Retinal pigment epithelial cell (primary cell): ENCODE measurements around the gene CHP2.
"Not testable (repeated sequence)": the region's sequence is repeated elsewhere in the genome, so short reads cannot be mapped to it uniquely, and the experiment has no call there.

ENCODE experiments used
- DNase-seq: peaks from one replicate; pipeline ENCODE4 v3.0.0-alpha.2; 2010; ENCODE audit warnings: low read depth
- H3K4me3 ChIP-seq: 2 replicates; pipeline ENCODE4 v1.5.1; 2011; ENCODE audit warnings: mild to moderate bottlenecking, low read length, control low read depth, moderate library complexity
- TF ChIP-seq, protein P1 (sequence below): conservative IDR thresholded peaks from 2 replicates; pipeline ENCODE4 v1.5.1; 2011; ENCODE audit warnings: low read depth, low read length, control low read depth, inconsistent platforms

Gene CHP2

DNA sequence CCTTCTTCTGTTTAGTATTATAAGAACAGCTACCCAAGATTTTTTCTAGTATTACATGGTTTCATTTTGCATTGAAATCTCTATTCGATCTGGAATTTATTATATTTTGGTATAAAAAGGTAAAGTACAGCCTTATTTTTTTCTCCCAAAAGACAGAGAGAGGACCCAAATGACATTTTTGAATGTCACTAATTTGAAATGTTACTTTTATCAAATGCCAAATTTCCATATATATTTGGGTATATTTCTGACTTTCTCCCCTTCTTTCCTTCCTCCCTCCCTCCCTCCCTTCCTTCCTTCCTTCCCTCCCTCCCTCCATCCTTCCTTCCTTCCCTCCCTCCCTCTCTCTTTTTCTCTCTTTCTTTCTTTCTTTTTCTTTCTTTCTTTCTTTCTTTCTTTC lies 6.2 kb upstream of the CHP2 start:
- no peak for DNase-seq
- TF ChIP-seq, protein P1, sequence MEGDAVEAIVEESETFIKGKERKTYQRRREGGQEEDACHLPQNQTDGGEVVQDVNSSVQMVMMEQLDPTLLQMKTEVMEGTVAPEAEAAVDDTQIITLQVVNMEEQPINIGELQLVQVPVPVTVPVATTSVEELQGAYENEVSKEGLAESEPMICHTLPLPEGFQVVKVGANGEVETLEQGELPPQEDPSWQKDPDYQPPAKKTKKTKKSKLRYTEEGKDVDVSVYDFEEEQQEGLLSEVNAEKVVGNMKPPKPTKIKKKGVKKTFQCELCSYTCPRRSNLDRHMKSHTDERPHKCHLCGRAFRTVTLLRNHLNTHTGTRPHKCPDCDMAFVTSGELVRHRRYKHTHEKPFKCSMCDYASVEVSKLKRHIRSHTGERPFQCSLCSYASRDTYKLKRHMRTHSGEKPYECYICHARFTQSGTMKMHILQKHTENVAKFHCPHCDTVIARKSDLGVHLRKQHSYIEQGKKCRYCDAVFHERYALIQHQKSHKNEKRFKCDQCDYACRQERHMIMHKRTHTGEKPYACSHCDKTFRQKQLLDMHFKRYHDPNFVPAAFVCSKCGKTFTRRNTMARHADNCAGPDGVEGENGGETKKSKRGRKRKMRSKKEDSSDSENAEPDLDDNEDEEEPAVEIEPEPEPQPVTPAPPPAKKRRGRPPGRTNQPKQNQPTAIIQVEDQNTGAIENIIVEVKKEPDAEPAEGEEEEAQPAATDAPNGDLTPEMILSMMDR = no peak
- H3K4me3 ChIP-seq = no peak overlapping the region

DNA sequence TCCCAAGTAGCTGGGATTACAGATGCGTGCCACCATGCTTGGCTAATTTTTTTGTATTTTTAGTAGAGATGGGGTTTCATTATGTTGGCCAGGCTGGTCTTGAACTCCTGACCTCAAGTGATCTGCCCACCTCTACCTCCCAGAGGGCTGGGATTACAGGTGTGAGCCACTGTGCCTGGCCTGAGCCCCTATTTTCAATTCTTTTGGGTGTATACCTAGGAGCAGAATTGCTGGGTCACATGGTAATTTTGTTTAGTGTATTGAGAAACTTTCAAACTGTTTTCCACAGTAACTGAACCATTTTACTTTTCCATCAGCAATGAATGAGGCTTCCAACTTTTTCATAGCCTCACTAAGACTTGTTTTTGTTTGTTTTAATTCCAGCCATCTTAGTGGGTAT lies 3.8 kb upstream of the CHP2 start:
- not testable (repeated sequence) for H3K4me3 ChIP-seq, DNase-seq

DNA sequence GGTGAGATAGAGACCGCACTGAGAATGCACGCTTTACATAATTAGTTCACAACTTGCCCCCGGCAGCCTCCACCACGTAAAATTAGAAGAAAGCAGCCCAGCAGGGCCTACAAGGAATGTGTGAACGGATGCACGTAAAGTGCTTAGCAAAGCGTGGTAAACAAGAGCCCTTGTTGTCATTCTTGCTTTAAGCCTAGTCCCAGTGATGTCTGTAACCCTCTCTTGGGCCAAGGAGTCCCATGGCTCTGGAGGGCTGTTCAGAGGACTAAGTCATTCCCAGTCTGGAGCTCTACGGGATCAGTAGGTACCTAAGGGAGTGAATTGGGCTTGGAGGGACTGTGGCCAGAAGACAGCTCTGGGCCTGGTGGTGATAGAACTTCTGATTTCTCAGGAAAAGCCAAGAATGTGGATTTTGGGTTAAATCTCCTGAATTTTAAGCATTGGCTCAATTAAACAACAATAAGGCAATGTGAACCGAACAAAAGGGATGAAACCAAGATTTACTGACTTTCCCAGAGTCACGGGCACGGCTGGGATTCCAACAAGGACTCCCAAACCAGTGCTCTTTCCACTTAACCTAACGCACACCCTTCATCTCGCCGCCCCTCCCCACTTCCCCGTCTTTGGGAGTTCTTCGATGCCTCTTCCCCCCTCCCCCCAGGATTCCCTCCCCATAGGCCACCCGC lies 775 bp upstream of the CHP2 start:
- TF ChIP-seq, protein P1 = no peak
- no peak overlapping the region for H3K4me3 ChIP-seq
- no peak for DNase-seq

DNA sequence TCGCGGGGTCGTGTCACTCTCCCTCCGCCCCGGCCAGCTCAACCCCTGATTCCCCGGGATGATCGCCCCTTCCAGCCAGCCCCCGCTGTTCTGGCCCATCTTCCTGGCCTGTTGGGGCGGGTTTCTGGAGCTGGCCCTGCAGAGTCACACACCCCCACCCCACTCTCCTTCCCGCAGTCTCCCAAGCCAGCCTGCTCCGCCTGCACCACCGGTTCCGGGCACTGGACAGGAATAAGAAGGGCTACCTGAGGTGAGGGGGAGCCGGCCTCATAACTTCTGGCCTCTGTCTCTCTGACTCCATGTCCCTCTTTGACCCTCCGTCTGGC lies 621 bp downstream of the CHP2 start:
- TF ChIP-seq, protein P1 = no peak
- DNase-seq = no peak
- H3K4me3 ChIP-seq = no peak overlapping the region

DNA sequence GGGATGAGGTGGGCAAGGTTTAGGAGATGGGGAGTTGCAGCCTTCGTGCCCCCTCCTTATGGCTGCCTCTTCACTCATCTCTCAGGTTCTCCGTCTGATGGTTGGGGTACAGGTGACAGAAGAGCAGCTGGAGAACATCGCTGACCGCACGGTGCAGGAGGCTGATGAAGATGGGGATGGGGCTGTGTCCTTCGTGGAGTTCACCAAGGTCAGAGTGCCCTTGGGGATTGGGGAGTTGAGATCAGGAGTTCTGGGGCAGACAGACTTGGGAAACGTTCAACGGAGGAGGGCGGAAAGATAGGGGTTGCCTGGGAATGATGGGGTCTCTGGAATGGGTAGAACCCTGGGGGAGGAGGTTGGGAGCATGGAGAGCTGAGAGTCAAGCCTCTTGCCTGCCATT lies 2.3 kb downstream of the CHP2 start:
- no peak overlapping the region for H3K4me3 ChIP-seq
- no peak for DNase-seq
- TF ChIP-seq, protein P1 = no peak

DNA sequence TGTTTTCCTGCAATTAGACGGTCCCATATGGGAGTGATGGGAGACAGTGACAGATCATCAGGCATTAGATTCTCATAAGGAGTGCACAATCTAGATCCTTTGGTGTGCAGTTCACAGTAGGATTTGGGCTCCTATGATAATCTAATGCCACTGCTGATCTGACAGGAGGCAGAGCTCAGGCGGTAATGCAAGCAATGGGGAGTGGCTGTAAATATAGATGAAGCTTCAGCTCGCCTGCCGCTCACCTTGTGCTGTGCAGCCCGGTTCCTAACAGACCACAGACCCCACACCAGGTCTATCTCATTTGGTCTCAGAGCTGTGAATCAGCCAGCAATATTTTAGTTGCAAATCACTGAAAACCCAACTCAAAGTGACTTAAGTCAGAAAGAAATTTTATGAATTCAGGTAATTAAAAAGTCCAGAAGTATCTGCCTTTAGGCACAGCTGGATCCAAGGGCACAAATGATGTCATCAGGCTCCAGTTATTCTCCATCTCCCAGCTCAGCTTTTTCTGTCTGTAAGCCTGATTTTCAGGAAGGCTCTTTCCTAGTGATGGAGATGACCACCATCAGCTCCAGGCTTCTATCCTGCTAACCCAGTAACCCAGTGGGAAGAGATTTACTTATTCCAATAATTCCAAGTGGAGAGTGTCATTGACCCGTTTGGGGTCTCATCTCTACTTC lies 3.3 kb downstream of the CHP2 start:
- TF ChIP-seq, protein P1 = no peak
- no peak for DNase-seq

DNA sequence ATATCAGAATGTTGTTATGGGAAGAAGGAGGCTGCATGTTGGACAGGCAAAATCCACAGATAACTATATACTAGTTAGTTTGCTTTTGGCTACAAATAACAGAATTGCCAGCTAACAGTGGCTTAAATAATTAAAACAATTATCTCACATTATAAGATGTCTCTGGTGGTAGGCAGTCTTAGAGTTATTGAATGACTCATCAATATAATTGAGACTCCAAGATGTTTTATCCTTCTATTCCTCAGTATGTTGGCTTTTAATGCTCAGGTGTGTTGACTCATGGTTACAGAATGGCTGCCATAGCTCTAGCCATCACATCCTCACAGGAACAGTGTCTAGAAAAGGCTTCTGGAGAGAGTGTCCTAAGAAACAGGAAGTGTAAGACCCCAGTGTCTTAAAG lies 11.1 kb downstream of the CHP2 start:
- DNase-seq = no peak
- TF ChIP-seq, protein P1 = no peak
- no peak overlapping the region for H3K4me3 ChIP-seq

More for the DNA sequence above, 3.3 kb downstream of the CHP2 start:
- no peak overlapping the region for H3K4me3 ChIP-seq

DNA sequence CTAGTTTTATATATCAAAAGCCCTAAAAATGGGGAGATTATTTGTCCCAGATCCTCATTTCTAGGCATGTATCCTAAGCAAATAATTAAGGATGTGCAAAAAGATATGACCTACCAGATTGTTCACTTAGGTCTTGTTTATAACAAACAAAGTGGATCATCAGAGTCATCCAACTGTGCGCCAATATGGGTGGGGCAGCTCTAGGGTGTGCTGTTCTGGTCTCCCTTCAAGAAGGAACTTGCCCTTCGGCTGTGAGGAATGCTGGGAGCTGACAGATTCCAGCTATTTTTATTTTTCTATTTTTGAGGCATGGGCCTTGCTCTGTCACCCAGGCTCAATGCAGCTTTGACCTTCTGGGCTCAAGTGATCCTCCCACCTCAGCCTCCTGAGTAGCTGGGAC lies 13.8 kb downstream of the CHP2 start:
- TF ChIP-seq, protein P1 = no peak
- DNase-seq = no peak
- H3K4me3 ChIP-seq = no peak overlapping the region
